ENCODE data around the gene UBAC2. TPM values are rescaled to one million over a fixed set of nuclear protein-coding genes. Genes with fewer than 3 reads are reported as not detected.

Gene UBAC2
- total RNA-seq, 2 donors from 2014 or later = 52.4 to 55.6 TPM

DNA sequence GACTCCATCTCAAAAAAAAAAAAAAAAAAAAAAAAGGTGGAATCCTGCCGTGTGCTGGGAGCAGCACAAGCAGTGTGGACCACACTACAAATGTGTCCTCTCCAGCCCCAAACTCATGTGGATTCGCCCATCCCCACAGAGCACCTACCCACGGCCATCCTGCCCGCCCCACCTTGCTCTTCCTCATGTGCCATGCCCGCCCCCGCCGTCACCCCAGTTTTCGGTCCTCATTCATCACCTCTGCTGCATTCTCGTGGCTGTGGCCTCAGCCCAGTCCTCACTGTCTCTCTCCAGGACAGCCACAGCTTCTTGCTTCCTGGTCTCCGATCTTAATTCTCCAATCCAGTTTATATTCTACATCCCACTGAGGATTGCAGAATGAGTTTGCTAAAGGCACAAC lies 220.6 kb downstream of the UBAC2 start:
- H3K9me3 Mint-ChIP-seq = peaks cover 0 to 5% of the 10 kb centered on the region in 2 donors
- ATAC-seq (no peak), DNase-seq (ENCODE audit: low spot score in 2 of 2) (no peak)
- H3K27ac Mint-ChIP-seq = peak overlapping the region; percentile 58 to 89
- H3K36me3 Mint-ChIP-seq = peaks cover 7 to 9% of the 10 kb centered on the region in 2 donors

DNA sequence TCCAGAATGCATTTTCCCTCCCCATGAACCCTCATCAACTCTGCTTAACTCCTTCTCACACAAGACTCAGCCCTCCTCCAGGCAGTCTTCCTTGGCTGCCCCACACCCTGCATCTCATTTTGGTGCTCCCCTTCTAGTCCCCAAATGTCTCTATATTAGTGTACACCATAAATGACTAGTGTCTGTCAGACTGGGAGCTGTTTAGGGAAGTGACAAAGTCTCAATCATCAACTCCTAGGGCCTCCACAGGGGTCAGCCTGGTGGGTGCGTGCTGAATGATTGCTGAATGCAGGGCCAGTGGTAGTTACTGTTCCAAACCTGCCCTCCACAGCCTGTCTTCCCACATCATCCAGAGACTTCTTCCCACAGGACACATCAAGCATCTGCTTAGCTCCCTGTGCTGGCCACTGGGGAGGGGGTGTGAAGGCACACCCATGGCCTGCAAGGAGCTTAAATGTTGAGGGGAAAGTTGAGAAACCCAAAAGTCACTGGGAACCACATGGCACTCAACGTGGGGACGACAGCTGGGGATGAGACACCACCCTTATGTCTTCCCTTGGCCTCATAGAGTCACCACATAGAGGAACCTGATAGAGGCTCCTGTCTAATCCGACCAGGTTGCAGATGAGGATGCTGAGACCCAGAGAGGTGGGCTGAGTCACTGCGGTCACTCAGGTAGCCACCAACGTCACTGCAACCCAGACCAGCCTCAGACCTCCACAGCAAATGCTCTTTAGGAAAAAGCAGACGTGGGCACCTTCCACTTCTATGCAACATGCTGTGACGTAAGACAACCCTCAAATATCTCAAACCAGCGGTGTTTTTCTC lies 221.3 kb downstream of the UBAC2 start:
- DNase-seq (ENCODE audit: low spot score in 2 of 2) (no peak), ATAC-seq (peak; percentile 54 to 55)
- Mint-ChIP-seq H3K36me3 (peaks cover 7 to 9% of the 10 kb centered on the region in 2 donors), H3K9me3 (peaks cover 0 to 5% of the 10 kb centered on the region in 2 donors), H3K27ac (peak overlapping the region; percentile 58 to 89)

DNA sequence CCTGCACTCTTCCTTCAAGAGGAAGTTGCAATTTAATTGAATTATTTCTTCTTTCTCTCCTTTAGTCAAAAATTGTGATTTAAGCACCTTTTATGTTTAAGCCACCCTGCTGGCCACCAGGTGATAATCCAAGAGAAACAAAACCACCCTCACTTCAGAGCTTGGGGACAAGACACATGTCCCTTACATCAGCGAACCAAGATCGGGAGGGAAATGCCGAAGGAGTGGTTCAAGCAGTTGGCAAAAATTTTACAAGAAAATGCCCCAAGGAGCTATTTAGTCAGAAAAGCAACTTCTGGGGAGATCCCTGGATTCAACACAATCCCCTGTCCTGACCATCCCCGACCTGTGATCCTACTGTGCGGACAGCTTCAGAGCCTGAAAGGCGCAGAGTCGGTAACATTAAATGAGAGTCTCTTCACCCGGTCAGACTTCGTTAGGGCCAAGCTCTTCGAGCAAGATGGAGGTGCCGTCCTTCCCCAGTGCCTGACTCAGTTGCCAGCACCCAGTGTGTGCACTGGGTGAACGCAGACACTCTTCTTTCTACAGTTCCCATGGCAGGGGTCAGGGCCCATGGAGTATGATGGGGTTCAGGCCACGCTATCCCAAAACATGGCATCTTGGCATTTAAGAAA lies 222.0 kb downstream of the UBAC2 start:
- peaks cover under 1 to 5% of the 10 kb centered on the region in 2 donors for H3K9me3 Mint-ChIP-seq
- peaks cover 9 to 10% of the 10 kb centered on the region in 2 donors for H3K36me3 Mint-ChIP-seq
- peak overlapping the region in 1 of 2 donors; percentile 89 for H3K27ac Mint-ChIP-seq
- ATAC-seq (no peak), DNase-seq (ENCODE audit: low spot score in 2 of 2) (no peak)

DNA sequence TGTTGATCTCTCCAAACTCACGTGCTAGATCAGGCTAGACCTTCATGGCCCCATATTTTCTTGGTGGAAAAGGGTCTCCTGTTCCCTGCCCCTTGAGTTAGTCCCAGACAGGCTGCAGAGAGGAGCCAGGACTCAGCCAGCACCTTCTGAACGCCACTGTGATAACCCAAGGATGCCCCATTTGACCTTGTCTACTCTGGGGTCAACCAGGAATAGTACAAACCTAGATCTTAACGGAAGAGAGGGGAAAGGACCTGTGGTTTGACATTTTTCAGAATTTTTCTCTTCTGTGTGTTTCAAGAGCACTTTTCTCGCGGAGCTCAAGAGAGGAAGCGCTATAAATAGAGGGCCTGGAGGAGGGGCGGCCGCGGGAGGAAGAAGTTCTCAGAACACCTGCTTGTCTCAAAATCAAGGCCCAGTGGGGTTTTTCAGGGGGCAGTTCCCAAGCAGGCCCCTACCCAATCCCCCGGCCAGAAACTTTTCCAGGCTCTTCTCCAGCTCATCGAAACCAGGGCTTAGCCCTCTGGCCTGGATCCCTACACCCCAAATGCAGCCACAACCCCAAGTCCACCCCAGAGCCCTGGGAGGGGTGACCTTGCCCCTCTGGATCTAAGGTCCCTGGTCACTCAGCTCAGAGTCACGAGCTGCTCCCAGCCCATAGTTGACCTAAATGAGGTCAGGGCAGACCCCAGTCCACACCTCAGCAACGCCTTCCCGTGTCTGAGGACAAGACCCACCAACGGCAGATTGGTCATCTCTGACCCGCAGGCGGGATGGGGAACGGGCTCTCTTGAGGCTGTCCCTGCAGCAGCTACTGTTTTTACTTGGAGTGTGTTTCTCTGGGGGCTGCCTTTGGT lies 225.1 kb downstream of the UBAC2 start:
- Mint-ChIP-seq H3K27ac (peak overlapping the region; percentile 81 to 84), H3K36me3 (peaks cover 13 to 14% of the 10 kb centered on the region in 2 donors), H3K9me3 (peaks cover 4 to 5% of the 10 kb centered on the region in 2 donors)
- DNase-seq (ENCODE audit: low spot score in 2 of 2) (peak; percentile 40 to 73), ATAC-seq (peak; percentile 42 to 50)

DNA sequence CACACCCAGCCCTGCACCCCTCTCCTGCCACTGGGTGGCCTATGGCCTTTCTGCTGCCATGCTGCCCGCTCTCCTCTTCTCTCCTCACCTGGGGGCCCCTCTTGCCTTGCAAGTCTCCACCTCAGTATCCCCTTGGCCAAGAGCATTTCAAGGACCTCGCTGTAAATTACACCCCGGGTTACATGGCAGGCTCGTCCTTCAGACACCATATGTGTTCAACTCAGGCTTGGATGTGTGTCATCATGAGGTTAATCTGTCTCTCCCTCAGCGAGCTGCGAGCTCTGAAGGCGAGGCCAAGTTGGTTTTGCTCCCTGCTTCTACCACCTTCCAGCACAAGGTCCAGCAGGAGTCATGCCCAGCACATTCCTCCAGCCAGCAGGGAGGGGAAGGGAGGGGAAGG lies 225.8 kb downstream of the UBAC2 start:
- H3K9me3 Mint-ChIP-seq = peaks cover 8 to 9% of the 10 kb centered on the region in 2 donors
- H3K27ac Mint-ChIP-seq = peak overlapping the region in 1 of 2 donors; percentile 84
- ATAC-seq (no peak), DNase-seq (ENCODE audit: low spot score in 2 of 2) (no peak)
- H3K36me3 Mint-ChIP-seq = peaks cover 17 to 18% of the 10 kb centered on the region in 2 donors

DNA sequence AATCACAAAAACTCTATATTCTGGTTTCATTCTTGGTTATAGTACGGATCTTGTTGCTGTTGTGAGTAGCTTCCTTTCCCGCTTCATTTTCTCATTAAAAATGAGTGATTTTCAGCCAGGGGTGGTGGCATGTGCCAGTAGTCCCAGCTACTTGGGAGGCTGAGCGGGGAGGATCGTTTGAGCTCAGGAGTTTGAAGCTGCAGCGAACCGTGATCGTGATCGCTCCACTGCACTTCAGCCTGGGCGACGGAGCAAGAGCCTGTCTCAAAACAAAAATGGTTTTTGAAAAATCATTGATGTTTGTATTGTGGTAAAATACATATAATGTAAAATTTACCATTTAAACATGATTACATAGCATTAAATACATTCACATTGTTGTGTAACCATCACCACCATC lies 229.0 kb downstream of the UBAC2 start:
- DNase-seq (ENCODE audit: low spot score in 2 of 2) (no peak), ATAC-seq (no peak)
- Mint-ChIP-seq H3K9me3 (peaks cover 4 to 8% of the 10 kb centered on the region in 2 donors), H3K36me3 (peaks cover 13 to 16% of the 10 kb centered on the region in 2 donors), H3K27ac (no peak overlapping the region)

DNA sequence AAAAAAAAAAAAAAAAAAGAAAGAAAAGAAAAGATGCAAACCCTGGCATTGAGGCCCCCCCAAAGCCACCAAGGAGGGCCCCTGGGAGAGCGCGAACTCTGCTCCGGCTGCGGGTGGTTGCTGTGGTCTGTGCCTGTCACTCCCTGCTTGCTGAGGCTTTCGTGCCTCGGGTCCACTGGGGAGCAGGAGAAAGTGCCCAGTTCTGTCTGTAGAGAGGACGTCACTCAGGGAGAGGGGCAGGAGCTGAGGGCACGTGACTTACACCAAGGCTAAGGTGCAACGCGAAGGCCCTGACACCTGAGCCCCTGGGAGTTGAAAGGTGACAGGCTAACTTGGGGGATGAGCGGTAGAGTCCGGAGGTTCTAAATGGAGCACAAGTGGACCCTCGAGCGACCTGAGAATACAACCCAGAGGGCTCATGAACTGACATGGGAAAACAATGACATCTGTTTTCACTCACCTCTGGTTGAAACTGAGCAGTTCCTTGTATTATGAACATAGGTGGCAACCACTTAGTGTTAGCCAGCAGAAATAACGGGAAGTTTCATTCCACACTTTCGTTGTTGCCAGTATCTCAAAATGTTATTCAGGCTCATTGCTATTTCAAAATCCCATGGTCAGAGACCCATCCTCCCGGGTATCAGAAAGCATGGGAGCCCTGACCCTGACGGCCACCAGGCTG lies 231.4 kb downstream of the UBAC2 start:
- DNase-seq (ENCODE audit: low spot score in 2 of 2) (no peak), ATAC-seq (no peak)
- H3K9me3 Mint-ChIP-seq = peaks cover 4 to 8% of the 10 kb centered on the region in 2 donors
- H3K36me3 Mint-ChIP-seq = peaks cover 13 to 16% of the 10 kb centered on the region in 2 donors
- H3K27ac Mint-ChIP-seq = peak overlapping the region; percentile 97 to 100

DNA sequence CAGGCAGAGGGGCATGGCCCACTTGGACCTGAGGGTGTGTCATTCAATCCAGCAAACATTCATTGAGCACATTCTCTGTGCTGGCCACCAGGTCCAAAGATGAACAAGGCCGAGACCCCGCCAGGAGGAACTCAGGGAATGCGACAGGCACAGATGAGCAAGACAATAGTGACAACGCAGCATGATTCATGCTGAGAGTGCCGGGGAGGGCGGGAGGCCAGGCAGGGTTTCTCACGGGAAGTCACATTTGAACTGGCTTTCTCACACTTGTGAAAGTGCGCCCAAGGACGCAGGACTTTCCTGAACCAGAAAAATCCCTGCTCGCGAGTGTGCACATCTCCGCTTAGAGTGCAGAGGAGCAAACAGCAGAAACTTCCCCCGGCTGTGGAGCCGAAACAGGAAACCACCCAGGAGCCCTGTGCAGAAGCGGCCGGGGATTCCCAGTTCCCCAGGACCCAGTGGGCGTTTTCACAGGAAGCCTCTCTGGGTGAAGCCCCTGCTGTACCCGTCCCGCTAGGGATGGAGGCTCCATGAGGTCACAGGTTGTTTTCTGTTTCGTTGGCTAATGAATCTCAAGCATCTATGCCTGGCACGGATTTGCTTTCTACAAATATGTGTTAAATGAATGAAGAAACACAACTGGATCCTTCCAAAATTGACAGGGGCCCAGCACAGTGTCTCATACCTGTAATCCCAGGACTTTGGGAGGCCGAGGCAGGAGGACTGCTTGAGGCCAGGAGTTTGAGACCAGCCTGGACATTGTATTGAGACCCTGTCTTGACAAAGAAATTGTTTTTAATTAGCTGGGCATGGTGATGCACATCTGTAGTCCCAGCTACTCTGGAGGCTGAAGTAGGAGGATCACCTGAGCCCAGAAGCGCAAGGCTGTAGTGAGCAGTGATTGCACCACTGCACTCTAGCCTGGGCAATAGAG lies 232.2 kb downstream of the UBAC2 start:
- ATAC-seq (peak; percentile 51 to 52), DNase-seq (ENCODE audit: low spot score in 2 of 2) (peak; percentile 75 to 97)
- Mint-ChIP-seq H3K9me3 (peaks cover 4 to 6% of the 10 kb centered on the region in 2 donors), H3K27ac (peak overlapping the region; percentile 97 to 100), H3K36me3 (peaks cover 9 to 13% of the 10 kb centered on the region in 2 donors)

DNA sequence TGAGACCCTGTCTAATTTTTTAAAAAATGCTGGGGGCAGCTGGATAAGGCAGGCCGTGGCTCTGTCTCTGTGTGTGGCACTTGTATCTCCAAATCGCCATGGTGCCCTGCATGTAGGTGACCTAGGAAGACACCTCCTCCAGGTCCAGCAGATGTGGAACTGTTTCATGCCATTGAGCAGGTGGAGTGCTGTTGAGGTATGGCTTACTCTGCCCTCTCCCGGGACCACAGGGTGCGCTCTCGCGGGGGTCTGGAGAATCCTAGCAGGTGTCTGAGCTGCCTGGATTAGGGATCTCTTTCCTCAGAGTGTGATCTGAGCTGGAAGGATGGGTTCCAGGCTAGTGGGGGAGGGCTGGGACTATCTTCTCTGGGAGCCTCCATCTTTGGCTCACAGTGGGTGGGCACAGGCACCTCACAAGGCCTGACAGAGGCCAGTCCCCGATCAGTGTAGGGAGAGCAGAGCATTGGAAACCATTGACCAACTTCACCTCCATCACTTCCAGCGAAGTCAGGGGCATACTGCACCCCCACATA lies 233.0 kb downstream of the UBAC2 start:
- H3K9me3 Mint-ChIP-seq = peaks cover 4% of the 10 kb centered on the region in 2 donors
- H3K27ac Mint-ChIP-seq = peak overlapping the region; percentile 97 to 100
- DNase-seq (ENCODE audit: low spot score in 2 of 2) (no peak), ATAC-seq (no peak)
- H3K36me3 Mint-ChIP-seq = peaks cover 7 to 11% of the 10 kb centered on the region in 2 donors

DNA sequence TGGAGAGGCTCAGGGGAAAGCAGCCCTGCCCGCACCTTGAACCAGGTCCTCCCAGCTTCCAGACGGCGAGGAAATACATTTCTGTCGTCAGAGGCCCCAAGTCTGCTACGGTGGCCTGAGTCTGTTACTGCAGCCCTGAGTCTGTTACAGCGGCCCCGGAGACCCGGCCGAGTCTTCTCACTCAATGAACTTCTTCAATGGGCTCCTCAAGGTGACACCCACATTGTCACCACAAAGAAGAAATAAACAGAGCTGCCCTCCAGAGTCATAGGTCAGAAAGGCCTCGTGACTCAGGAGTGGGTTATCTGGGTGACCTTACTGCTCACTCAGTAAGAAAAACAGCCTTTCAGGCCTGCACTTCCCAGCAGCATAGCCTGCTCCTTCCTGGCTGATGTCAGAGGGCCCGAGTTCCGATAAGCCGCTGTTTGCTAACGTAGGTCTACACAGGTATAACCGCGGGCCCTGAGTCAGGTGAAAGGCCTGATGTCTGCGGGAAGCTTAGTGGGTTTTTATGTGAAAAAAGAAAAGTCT lies 233.7 kb downstream of the UBAC2 start:
- DNase-seq (ENCODE audit: low spot score in 2 of 2) (peak; percentile 71 to 94), ATAC-seq (peak; percentile 74 to 78)

DNA sequence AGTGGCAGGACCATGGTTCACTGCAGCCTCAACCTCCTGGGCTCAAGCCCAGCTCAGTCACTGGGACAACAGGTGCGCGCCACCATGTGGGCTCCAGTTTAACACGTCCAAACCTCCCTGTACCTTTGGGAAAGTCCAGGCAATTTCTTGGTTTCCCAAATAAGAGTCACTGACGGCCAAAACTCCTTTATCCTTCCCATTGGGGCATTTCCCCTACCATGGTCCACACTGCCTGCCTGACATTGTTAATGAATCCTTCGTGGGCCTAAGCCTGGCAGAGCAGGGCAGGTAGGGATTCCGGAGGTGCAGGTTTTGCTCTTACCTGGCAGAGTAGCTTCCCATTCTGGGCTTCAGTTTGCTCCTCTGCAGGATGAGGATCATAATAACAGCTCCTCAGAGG lies 234.5 kb downstream of the UBAC2 start:
- no peak for DNase-seq (ENCODE audit: low spot score in 2 of 2)
- peaks cover 4% of the 10 kb centered on the region in 2 donors for H3K9me3 Mint-ChIP-seq
- H3K27ac Mint-ChIP-seq = peak overlapping the region; percentile 91 to 100
- ATAC-seq = no peak
- H3K36me3 Mint-ChIP-seq = peaks cover 7 to 11% of the 10 kb centered on the region in 2 donors

More for the DNA sequence above, 233.7 kb downstream of the UBAC2 start:
- Mint-ChIP-seq H3K9me3 (peaks cover 4% of the 10 kb centered on the region in 2 donors), H3K27ac (peak overlapping the region; percentile 97 to 100), H3K36me3 (peaks cover 7 to 11% of the 10 kb centered on the region in 2 donors)

DNA sequence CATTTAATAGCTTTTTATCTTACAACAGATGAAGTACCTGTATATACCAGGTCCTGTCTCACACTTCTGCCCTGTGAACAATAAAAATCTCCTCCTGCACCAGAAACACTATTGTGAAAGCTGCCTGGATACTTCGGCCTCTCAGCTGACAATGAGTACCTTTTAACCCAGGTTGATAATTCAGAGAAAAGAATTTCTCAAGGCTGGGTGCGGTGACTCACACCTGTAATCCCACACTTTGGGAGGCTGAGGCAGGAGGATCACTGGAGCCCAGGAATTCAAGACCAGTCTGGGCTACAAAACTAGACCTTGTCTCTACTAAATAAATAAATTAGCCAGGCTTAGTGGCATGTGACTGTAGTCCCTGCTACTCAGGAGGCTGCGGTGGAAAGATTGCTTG lies 235.3 kb downstream of the UBAC2 start:
- DNase-seq (ENCODE audit: low spot score in 2 of 2) (no peak), ATAC-seq (no peak)
- H3K27ac Mint-ChIP-seq = peak overlapping the region; percentile 52 to 100
- peaks cover 5 to 9% of the 10 kb centered on the region in 2 donors for H3K36me3 Mint-ChIP-seq
- H3K9me3 Mint-ChIP-seq = peaks cover 4% of the 10 kb centered on the region in 2 donors
